Measurements from ENCODE around the gene OPCML.

- no peak for TF ChIP-seq CTCF (IDR thresholded peaks at IDR 0.05; ENCODE audit: low read length)
- TF ChIP-seq EZH2phosphoT487 (IDR thresholded peaks at IDR 0.05; ENCODE audit: low read length): no peak
- TF ChIP-seq EZH2 (optimal IDR thresholded peaks at IDR 0.05; ENCODE audit: low read depth, low read length): no peak
Measured at GRCh38 chr11:132943706-132944568, 588.4 kb downstream of the OPCML start.
